H1 (cell line): ENCODE measurements around the gene PLEKHG3. TPM values are rescaled to one million over a fixed set of nuclear protein-coding genes. Genes with fewer than 3 reads are reported as not detected.

ENCODE experiments used
- CTCF ChIA-PET: fragments of 300-600 bp; sonication (Branson Sonifier 250); formaldehyde crosslinking; loops from one replicate; lab custom pipeline; 2021; ENCODE audit not compliant: partially characterized antibody; lab: Charles Lee
- POLR2A ChIA-PET: fragments of 300-600 bp; sonication (Branson Sonifier 250); formaldehyde crosslinking; loops from one replicate; lab custom pipeline; 2021; ENCODE audit warnings: inconsistent platforms; ENCODE audit not compliant: partially characterized antibody; lab: Charles Lee
- DNase-seq, 2 experiments: peaks; one replicate each; pipeline versions ENCODE4 v3.0.0 to v3.0.0-alpha.2; 2010 to 2022; ENCODE audit warnings: low spot score in 2 of 2, low read depth in 1 of 2, mixed read lengths in 1 of 2
- FAIRE-seq: peaks from 2 replicates; lab custom pipeline; 2011; peaks lifted over from hg19 to GRCh38; lab: Jason Lieb, UNC
- H2AFZ ChIP-seq: 2 replicates; pipeline ENCODE4 v1.8.1; 2012; ENCODE audit warnings: low read length, inconsistent platforms
- H2AK5ac ChIP-seq: 2 replicates; pipeline ENCODE4 v1.6.1; 2013; ENCODE audit warnings: low read depth, low read length
- H2BK120ac ChIP-seq: replicated peaks from 2 replicates; pipeline ENCODE3; 2013; ENCODE audit warnings: low read depth, low read length, inconsistent platforms
- H2BK12ac ChIP-seq: 2 replicates; pipeline ENCODE4 v1.6.1; 2013; ENCODE audit warnings: low read depth, low read length
- H2BK15ac ChIP-seq: 2 replicates; pipeline ENCODE4 v1.6.1; 2013; ENCODE audit warnings: low read length
- H2BK20ac ChIP-seq: 2 replicates; pipeline ENCODE4 v1.6.1; 2013; ENCODE audit warnings: low read length
- H2BK5ac ChIP-seq: 2 replicates; pipeline ENCODE4 v1.6.1; 2013; ENCODE audit warnings: low read depth, low read length
- H3K14ac ChIP-seq: 2 replicates; pipeline ENCODE4 v1.6.1; 2013; ENCODE audit warnings: inconsistent platforms; ENCODE audit not compliant: insufficient read length
- H3K18ac ChIP-seq: 2 replicates; pipeline ENCODE4 v1.6.1; 2013; ENCODE audit warnings: low read length; ENCODE audit errors: extremely low read depth
- H3K23ac ChIP-seq: 2 replicates; pipeline ENCODE4 v1.6.1; 2013; ENCODE audit warnings: inconsistent platforms; ENCODE audit not compliant: insufficient read length
- H3K23me2 ChIP-seq: 2 replicates; pipeline ENCODE4 v1.6.1; 2013; ENCODE audit warnings: low read depth, low read length
- H3K27ac ChIP-seq: 2 replicates; pipeline ENCODE4 v1.6.1; 2011; ENCODE audit warnings: low read depth, low read length, inconsistent platforms
- H3K27me3 ChIP-seq, 4 experiments: replicated peaks in 1 of 4; 1 replicate in 1 of 4; 2 replicates in 3 of 4; pipeline versions ENCODE4 v1.6.1 to v1.8.1; 2011 to 2013; ENCODE audit warnings: low read length in 3 of 4, mild to moderate bottlenecking in 3 of 4, inconsistent platforms in 2 of 4, mixed read lengths in 2 of 4, moderate library complexity in 1 of 4; ENCODE audit not compliant: control insufficient read depth in 3 of 4, insufficient read depth in 3 of 4; ENCODE audit errors: extremely low read depth in 1 of 4
- H3K36me3 ChIP-seq, 4 experiments: 2 replicates each; pipeline versions ENCODE4 v1.6.1 to v1.8.1; 2011 to 2013; ENCODE audit warnings: mild to moderate bottlenecking in 4 of 4, low read length in 3 of 4, moderate library complexity in 2 of 4, control low read depth in 1 of 4, inconsistent platforms in 1 of 4; ENCODE audit not compliant: insufficient read depth in 4 of 4, control insufficient read depth in 2 of 4
- H3K4ac ChIP-seq: replicated peaks from 2 replicates; pipeline ENCODE3; 2013; ENCODE audit warnings: low read length, low read depth, mixed read lengths, inconsistent platforms; ENCODE audit not compliant: insufficient read length
- H3K4me1 ChIP-seq, 4 experiments: replicated peaks in 1 of 4; 1 replicate in 1 of 4; 2 replicates in 3 of 4; pipeline versions ENCODE4 v1.6.1 to v1.8.1; 2011 to 2013; ENCODE audit warnings: low read length in 3 of 4, inconsistent platforms in 2 of 4, mixed read lengths in 1 of 4; ENCODE audit not compliant: insufficient read depth in 4 of 4, control insufficient read depth in 3 of 4
- H3K4me2 ChIP-seq, 2 experiments: 2 replicates each; pipeline versions ENCODE4 v1.6.1 to v1.8.1; 2011 to 2013; ENCODE audit warnings: low read depth in 2 of 2, low read length in 2 of 2, control low read depth in 1 of 2, inconsistent platforms in 1 of 2, mild to moderate bottlenecking in 1 of 2; ENCODE audit not compliant: insufficient read depth in 1 of 2
- H3K4me3 ChIP-seq, 4 experiments: fragments of 200-600, 300-600 bp in 1 of 4; sonication (generic), shearing (Covaris generic), sonication (Bioruptor Twin) in 1 of 4; 2 replicates each; pipeline versions ENCODE4 v1.5.1 to v1.8.1; 2011 to 2016; ENCODE audit warnings: low read length in 4 of 4, low read depth in 3 of 4, control low read depth in 2 of 4, inconsistent platforms in 2 of 4, mild to moderate bottlenecking in 2 of 4, mixed read lengths in 1 of 4, moderate library complexity in 1 of 4; ENCODE audit not compliant: insufficient read depth in 2 of 4; ENCODE audit errors: extremely low read depth in 1 of 4
- H3K56ac ChIP-seq: replicated peaks from 2 replicates; pipeline ENCODE3; 2013; ENCODE audit warnings: low read depth, mild to moderate bottlenecking, mixed read lengths, low read length, inconsistent platforms; ENCODE audit not compliant: insufficient read length
- H3K79me1 ChIP-seq: 2 replicates; pipeline ENCODE4 v1.6.1; 2013; ENCODE audit warnings: low read depth, low read length, control low read depth
- H3K79me2 ChIP-seq, 2 experiments: 2 replicates each; pipeline versions ENCODE4 v1.6.1 to v1.8.1; 2012 to 2013; ENCODE audit warnings: low read length in 2 of 2, mild to moderate bottlenecking in 2 of 2, inconsistent platforms in 1 of 2; ENCODE audit not compliant: insufficient read depth in 2 of 2, control insufficient read depth in 1 of 2
- H3K9ac ChIP-seq, 4 experiments: replicated peaks in 1 of 4; 1 replicate in 1 of 4; 2 replicates in 3 of 4; pipeline versions ENCODE4 v1.6.1 to v1.8.1; 2011 to 2013; ENCODE audit warnings: low read depth in 3 of 4, low read length in 3 of 4, control low read depth in 2 of 4, mild to moderate bottlenecking in 2 of 4, moderate library complexity in 2 of 4, inconsistent platforms in 1 of 4; ENCODE audit errors: extremely low read depth in 1 of 4
- H3K9me3 ChIP-seq, 2 experiments: 2 replicates each; pipeline versions ENCODE4 v1.6.1 to v1.8.1; 2012 to 2013; ENCODE audit warnings: mild to moderate bottlenecking in 2 of 2, moderate library complexity in 2 of 2, control low read depth in 1 of 2, inconsistent platforms in 1 of 2, low read depth in 1 of 2, low read length in 1 of 2, mixed read lengths in 1 of 2; ENCODE audit not compliant: insufficient read depth in 2 of 2
- H4K20me1 ChIP-seq, 2 experiments: replicated peaks in 1 of 2; 2 replicates each; pipeline versions ENCODE3 to v1.8.1; 2011 to 2013; ENCODE audit warnings: inconsistent platforms in 2 of 2, low read length in 2 of 2, mild to moderate bottlenecking in 1 of 2; ENCODE audit not compliant: insufficient read depth in 2 of 2, control insufficient read depth in 1 of 2
- H4K5ac ChIP-seq: 2 replicates; pipeline ENCODE4 v1.6.1; 2013; ENCODE audit warnings: low read length, low read depth, mixed read lengths, inconsistent platforms; ENCODE audit not compliant: insufficient read length
- H4K8ac ChIP-seq: 2 replicates; pipeline ENCODE4 v1.8.0; 2013; ENCODE audit warnings: mild to moderate bottlenecking, moderate library complexity, low read length, inconsistent platforms; ENCODE audit not compliant: insufficient read depth; ENCODE audit errors: extremely low read depth
- H4K91ac ChIP-seq: replicated peaks from 2 replicates; pipeline ENCODE3; 2013; ENCODE audit warnings: low read length, mixed read lengths, inconsistent platforms; ENCODE audit not compliant: insufficient read length
- BRCA1 ChIP-seq: IDR thresholded peaks from 2 replicates; pipeline ENCODE4 v1.6.1; 2012; ENCODE audit warnings: low read depth, low read length, improper control_type of control experiment
- CBX5 ChIP-seq: fragments of 300-800, 300-1000 bp; sonication (generic); IDR thresholded peaks from 2 replicates; pipeline ENCODE4 v1.7.1; 2016; ENCODE audit warnings: antibody characterized with exemption, low read length, low read depth
- CTBP2 ChIP-seq: IDR thresholded peaks from 2 replicates; pipeline ENCODE4 v1.7.0; 2011; ENCODE audit warnings: borderline replicate concordance, mild to moderate bottlenecking, moderate library complexity, mixed read lengths, low read length; ENCODE audit not compliant: insufficient read depth, insufficient read length
- EZH2 ChIP-seq: fragments of 200-600 bp; sonication (generic); IDR thresholded peaks from 2 replicates; pipeline ENCODE4 v1.7.1; 2012; ENCODE audit warnings: low read depth, mild to moderate bottlenecking, moderate library complexity, low read length, inconsistent platforms; ENCODE audit not compliant: severe bottlenecking
- FOSL1 ChIP-seq: IDR thresholded peaks from 2 replicates; pipeline ENCODE4 v1.6.1; 2011; ENCODE audit warnings: mild to moderate bottlenecking, low read depth, low read length, moderate library complexity; ENCODE audit not compliant: insufficient read depth
- HDAC6 ChIP-seq: IDR thresholded peaks from one replicate; pipeline ENCODE4 v1.7.1; 2012; ENCODE audit warnings: low read depth, mild to moderate bottlenecking, inconsistent platforms, low read length, moderate library complexity
- JUND ChIP-seq: IDR thresholded peaks from 2 replicates; pipeline ENCODE4 v1.6.1; 2011; ENCODE audit warnings: mild to moderate bottlenecking, improper control_type of control experiment, low read length
- KDM1A ChIP-seq: fragments of 200-600, 300-600 bp; sonication (generic); IDR thresholded peaks from 2 replicates; pipeline ENCODE4 v1.7.1; 2016; ENCODE audit warnings: mild to moderate bottlenecking, low read length, borderline replicate concordance
- NRF1 ChIP-seq: IDR thresholded peaks from 2 replicates; pipeline ENCODE4 v1.6.1; 2011; ENCODE audit warnings: mild to moderate bottlenecking, low read depth, low read length, improper control_type of control experiment
- SP1 ChIP-seq: IDR thresholded peaks from 2 replicates; pipeline ENCODE4 v1.6.1; 2011; ENCODE audit warnings: low read depth, low read length
- SP4 ChIP-seq: IDR thresholded peaks from 2 replicates; pipeline ENCODE4 v1.6.1; 2012; ENCODE audit warnings: low read length, inconsistent platforms
- WGBS, 2 experiments: shearing (Covaris generic) in 1 of 2; methylation state at CpG; one replicate each; pipeline versions ENCODE4 v1.1.6 to v1.1.7; 2013 to 2015; ENCODE audit warnings: low lambda C conversion rate in 2 of 2, mixed read lengths in 2 of 2, inconsistent platforms in 1 of 2, low coverage in 1 of 2, missing lambda C conversion rate in 1 of 2; ENCODE audit not compliant: insufficient replicate concordance in 2 of 2, insufficient coverage in 1 of 2, insufficient read length in 1 of 2; ENCODE audit errors: extremely low coverage in 1 of 2, missing lambda C conversion rate in 1 of 2; 5-methylcytosine and 5-hydroxymethylcytosine counted together
- polyA plus RNA-seq, 7 experiments: library from polyadenylated mRNA; depleted of rRNA in 3 of 7; stranded (reverse) in 5 of 7; unstranded in 2 of 7; fragments of >200 nt in 5 of 7; fragments of 200-250 nt in 2 of 7; gene quantifications; 1 replicate in 5 of 7; 2 replicates in 1 of 7; 4 replicates in 1 of 7; pipeline versions ENCODE4 v1.2.1 to v1.2.3, GENCODE V29; 2011 to 2013; ENCODE audit warnings: missing spikeins in 2 of 7, mixed read lengths in 2 of 7
- total RNA-seq: library from RNA; stranded (reverse); fragmentation: NEBNext Ultra II Directional; extraction: Animal tissue kit (Norgen Biotek cat#: 25700); gene quantifications from 2 replicates; pipeline ENCODE4 v1.2.1, GENCODE V29; 2021
- TF ChIP-seq, protein P1 (sequence below): IDR thresholded peaks from 2 replicates; pipeline ENCODE4 v1.6.1; 2012; ENCODE audit warnings: inconsistent platforms
- TF ChIP-seq, protein P2 (sequence below): IDR thresholded peaks from 2 replicates; pipeline ENCODE4 v1.6.1; 2012; ENCODE audit warnings: inconsistent platforms

Gene PLEKHG3
- total and polyA plus RNA-seq, 2 of the 8 experiments (the other 6 are each of a cell fraction or from before 2014, with no cell fraction given), result 43.4 to 90.6 TPM

- Histone ChIP-seq H3K79me1 (no peaks in the 10 kb centered on the region), H3K56ac (no peak overlapping the region), H3K23ac (no peak overlapping the region), H2BK20ac (no peak overlapping the region), H3K18ac (no peak overlapping the region), H3K36me3 (no peaks in the 10 kb centered on the region), H3K79me2 (no peaks in the 10 kb centered on the region), H4K91ac (no peak overlapping the region), H4K8ac (no peak overlapping the region), H3K27ac (no peak overlapping the region), H2BK120ac (no peak overlapping the region), H3K14ac (no peak overlapping the region), H3K9me3 (no peaks in the 10 kb centered on the region; a peak in 1 of 4 replicates), H3K4me1 (peaks cover 0 to 10% (median 1%) of the 10 kb centered on the region in 4 experiments; a peak in 1 of 7 replicates), H3K23me2 (no peaks in the 10 kb centered on the region), H2BK5ac (no peak overlapping the region), H3K4me2 (no peak overlapping the region), H3K4ac (no peak overlapping the region), H2BK15ac (no peak overlapping the region), H2AK5ac (no peak overlapping the region), H2AFZ (no peak overlapping the region), H4K20me1 (no peaks in the 10 kb centered on the region), H4K5ac (no peak overlapping the region), H3K4me3 (no peak overlapping the region), H3K9ac (no peak overlapping the region), H2BK12ac (no peak overlapping the region), H3K27me3 (no peaks in the 10 kb centered on the region)
- no peak for DNase-seq
- CTCF ChIA-PET, result interaction anchor here (1.5 to 13.2 kb wide), 6 partner anchors 8 to 97 kb away, joined by 3 to 323 read pairs (median 8); no protein-coding TSS in a partner anchor
- FAIRE-seq, result no peak
- POLR2A ChIA-PET, result interaction anchor here (0.7 kb wide), 1 partner anchor 21 kb away, joined by 3 read pairs; no protein-coding TSS in a partner anchor
- 82% methylated on average over 4 of the region's 4 CpGs; no CpG with 5 or more reads in 1 of the 2 experiments for WGBS, 2 experiments
- TF ChIP-seq CBX5, result no peak
- TF ChIP-seq KDM1A, result no peak
- TF ChIP-seq, protein P1, sequence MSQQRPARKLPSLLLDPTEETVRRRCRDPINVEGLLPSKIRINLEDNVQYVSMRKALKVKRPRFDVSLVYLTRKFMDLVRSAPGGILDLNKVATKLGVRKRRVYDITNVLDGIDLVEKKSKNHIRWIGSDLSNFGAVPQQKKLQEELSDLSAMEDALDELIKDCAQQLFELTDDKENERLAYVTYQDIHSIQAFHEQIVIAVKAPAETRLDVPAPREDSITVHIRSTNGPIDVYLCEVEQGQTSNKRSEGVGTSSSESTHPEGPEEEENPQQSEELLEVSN, result no peak
- no peak for TF ChIP-seq NRF1
- no peak for TF ChIP-seq SP1
- TF ChIP-seq CTBP2, result no peak
- no peak for TF ChIP-seq JUND
- TF ChIP-seq SP4, result no peak
- no peak for TF ChIP-seq EZH2
- TF ChIP-seq, protein P2, sequence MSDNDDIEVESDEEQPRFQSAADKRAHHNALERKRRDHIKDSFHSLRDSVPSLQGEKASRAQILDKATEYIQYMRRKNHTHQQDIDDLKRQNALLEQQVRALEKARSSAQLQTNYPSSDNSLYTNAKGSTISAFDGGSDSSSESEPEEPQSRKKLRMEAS, result no peak
- no peak for TF ChIP-seq HDAC6
- no peak for TF ChIP-seq BRCA1
- no peak for TF ChIP-seq FOSL1
Measured at GRCh38 chr14:64792231-64792630, 88.0 kb downstream of the PLEKHG3 start.
